K562 (cell line): Measurements from ENCODE around the gene ATF5. TPM values are rescaled to one million over a fixed set of nuclear protein-coding genes. Genes with fewer than 3 reads are reported as not detected.

Experiments used
- ATF1 ChIP-seq, 2 experiments: fragments of 450-650 bp in 1 of 2; IDR thresholded peaks; 2 replicates each; pipeline ENCODE4 v1.6.1; 2016; ENCODE audit warnings: missing compliant biosample characterization in 1 of 2, missing genetic modification characterization in 1 of 2
- FOXP1 ChIP-seq: sonication (generic); formaldehyde crosslinking; IDR thresholded peaks from 2 replicates; pipeline ENCODE4 v1.8.0; 2022; ENCODE audit warnings: mild to moderate bottlenecking, missing genetic modification reagents
- NR4A1 ChIP-seq, 2 experiments: fragments of 250-450 bp in 1 of 2; fragments of 450-650 bp in 1 of 2; sonication (Bioruptor Pico) in 1 of 2; IDR thresholded peaks; 2 replicates each; pipeline versions ENCODE4 v1.4.0 to v1.6.1; 2016 to 2020; ENCODE audit warnings: mild to moderate bottlenecking in 2 of 2, missing compliant biosample characterization in 1 of 2, missing genetic modification characterization in 1 of 2, moderate library complexity in 1 of 2
- NRF1 ChIP-seq, 2 experiments: fragments of 450-650 bp; IDR thresholded peaks in 1 of 2; conservative IDR thresholded peaks in 1 of 2; 2 replicates each; pipeline ENCODE4 v1.6.1; 2014; ENCODE audit warnings: mild to moderate bottlenecking in 2 of 2
- SP1 ChIP-seq: sonication (generic); formaldehyde crosslinking; IDR thresholded peaks from 2 replicates; pipeline ENCODE4 v1.8.1; 2022; ENCODE audit warnings: mild to moderate bottlenecking, missing genetic modification reagents
- U2AF1 ChIP-seq: fragments of 200-400 bp; formaldehyde crosslinking; optimal IDR thresholded peaks from 2 replicates; pipeline ENCODE3; 2017; ENCODE audit warnings: mild to moderate bottlenecking, low read depth, low read length, moderate library complexity
- ZNF766 ChIP-seq: fragments of 200-800 bp; sonication (Bioruptor generic); conservative IDR thresholded peaks from 2 replicates; pipeline ENCODE4 v1.6.1; 2016; ENCODE audit warnings: missing genetic modification characterization, missing compliant biosample characterization
- polyA plus RNA-seq, 8 experiments: library from polyadenylated mRNA; depleted of rRNA in 4 of 8; stranded (reverse) in 5 of 8; unstranded in 3 of 8; fragments of >200 nt; fragmentation: Nextera tagmentation in 2 of 8; fragmentation: Illumina TruSeq in 1 of 8; extraction: Ambion mirVana in 2 of 8; extraction: Trizol in 1 of 8; gene quantifications; 2 replicates each; pipeline versions ENCODE4 v1.2.1 to v1.2.3, GENCODE V29; 2011 to 2014; ENCODE audit warnings: inconsistent platforms in 1 of 8, missing spikeins in 1 of 8
- total RNA-seq, 7 experiments: library from RNA; depleted of rRNA in 6 of 7; stranded (reverse); fragments of >200 nt in 6 of 7; fragmentation: Illumina TruSeq in 2 of 7; extraction: Trizol in 2 of 7; gene quantifications; 2 replicates each; pipeline versions ENCODE4 v1.2.1 to v1.2.3, GENCODE V29; 2011 to 2021; ENCODE audit warnings: low replicate concordance in 1 of 7
- TF ChIP-seq, protein P1 (sequence below): sonication (generic); formaldehyde crosslinking; IDR thresholded peaks from 2 replicates; pipeline ENCODE4 v1.4.0; 2020; ENCODE audit warnings: mild to moderate bottlenecking, missing genetic modification reagents
- TF ChIP-seq, protein P2 (sequence below): IDR thresholded peaks from 3 replicates; pipeline ENCODE4 v1.6.1; 2011; ENCODE audit warnings: borderline replicate concordance, mild to moderate bottlenecking, moderate library complexity; ENCODE audit not compliant: insufficient read length; ENCODE audit errors: extremely low read depth
- TF ChIP-seq, protein P3 (sequence below): sonication (generic); formaldehyde crosslinking; IDR thresholded peaks from 2 replicates; pipeline ENCODE4 v1.8.0; 2022; ENCODE audit warnings: mild to moderate bottlenecking, missing genetic modification reagents

ATF5 gene
- total and polyA plus RNA-seq, 9 of the 15 experiments (the other 6 are each of a cell fraction or from before 2014, with no cell fraction given) = 3.0 to 57.6 (median 11.1) TPM

DNA sequence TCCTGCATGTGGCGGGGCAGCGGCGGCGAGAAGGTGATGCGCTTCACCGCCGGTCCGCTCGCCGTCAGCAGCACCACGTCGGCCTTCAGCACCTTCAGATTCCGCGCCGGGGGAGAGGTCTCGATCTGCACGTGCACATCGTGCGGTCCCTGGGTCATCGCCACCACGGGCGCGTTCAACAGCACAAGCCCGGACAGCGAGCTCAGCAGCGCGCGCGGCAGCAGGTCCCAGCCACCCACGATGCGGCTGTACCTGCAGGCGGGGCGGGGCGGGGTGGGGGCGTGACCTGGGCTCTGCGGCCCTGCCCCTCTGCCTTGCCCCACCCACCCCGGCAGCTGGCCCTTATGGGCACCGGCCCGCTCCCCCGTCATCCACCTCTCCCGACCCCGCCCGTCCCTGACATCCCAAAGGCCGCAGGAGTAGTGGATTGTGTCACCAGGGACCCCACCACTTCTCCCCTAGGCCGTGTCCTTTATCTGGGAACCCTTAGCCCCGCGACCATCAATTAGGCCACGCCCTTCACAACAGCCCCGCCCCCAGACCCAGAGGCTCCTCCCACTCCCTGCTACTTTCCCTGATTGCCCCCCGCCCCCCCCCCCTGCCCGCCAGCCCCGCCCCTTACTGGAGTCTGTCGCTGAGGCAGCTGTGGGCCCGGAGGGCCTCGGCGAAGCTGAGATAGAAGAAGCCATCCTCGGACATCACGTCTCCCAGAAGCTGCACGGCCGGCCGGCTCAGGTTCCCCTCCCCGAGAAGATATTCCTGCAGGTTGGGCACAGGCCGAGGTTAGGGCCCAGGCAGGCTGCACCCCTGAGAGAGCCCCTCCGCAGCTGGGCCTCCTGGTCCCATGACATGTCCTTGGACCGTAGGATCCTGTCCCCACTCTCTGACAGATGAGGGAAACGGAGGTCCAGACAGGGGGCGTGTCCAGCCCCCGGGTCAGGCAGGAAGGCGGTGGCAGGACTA, 38.4 kb upstream of the ATF5 start (continued):
- TF ChIP-seq NRF1 (conservative IDR thresholded peaks at IDR 0.05 in 1 of 2, IDR thresholded peaks at IDR 0.05 in 1 of 2) = peak; percentile 48 to 62; a peak in 3 of 4 replicates
- TF ChIP-seq U2AF1 = peak; percentile 22
- TF ChIP-seq, protein P1, sequence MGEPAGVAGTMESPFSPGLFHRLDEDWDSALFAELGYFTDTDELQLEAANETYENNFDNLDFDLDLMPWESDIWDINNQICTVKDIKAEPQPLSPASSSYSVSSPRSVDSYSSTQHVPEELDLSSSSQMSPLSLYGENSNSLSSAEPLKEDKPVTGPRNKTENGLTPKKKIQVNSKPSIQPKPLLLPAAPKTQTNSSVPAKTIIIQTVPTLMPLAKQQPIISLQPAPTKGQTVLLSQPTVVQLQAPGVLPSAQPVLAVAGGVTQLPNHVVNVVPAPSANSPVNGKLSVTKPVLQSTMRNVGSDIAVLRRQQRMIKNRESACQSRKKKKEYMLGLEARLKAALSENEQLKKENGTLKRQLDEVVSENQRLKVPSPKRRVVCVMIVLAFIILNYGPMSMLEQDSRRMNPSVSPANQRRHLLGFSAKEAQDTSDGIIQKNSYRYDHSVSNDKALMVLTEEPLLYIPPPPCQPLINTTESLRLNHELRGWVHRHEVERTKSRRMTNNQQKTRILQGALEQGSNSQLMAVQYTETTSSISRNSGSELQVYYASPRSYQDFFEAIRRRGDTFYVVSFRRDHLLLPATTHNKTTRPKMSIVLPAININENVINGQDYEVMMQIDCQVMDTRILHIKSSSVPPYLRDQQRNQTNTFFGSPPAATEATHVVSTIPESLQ = peak; percentile 42
- TF ChIP-seq FOXP1 (CRISPR knock-in tag) = 0 out of 2 replicates have a peak, but pooled peaks have one; percentile 63
- TF ChIP-seq, protein P2, sequence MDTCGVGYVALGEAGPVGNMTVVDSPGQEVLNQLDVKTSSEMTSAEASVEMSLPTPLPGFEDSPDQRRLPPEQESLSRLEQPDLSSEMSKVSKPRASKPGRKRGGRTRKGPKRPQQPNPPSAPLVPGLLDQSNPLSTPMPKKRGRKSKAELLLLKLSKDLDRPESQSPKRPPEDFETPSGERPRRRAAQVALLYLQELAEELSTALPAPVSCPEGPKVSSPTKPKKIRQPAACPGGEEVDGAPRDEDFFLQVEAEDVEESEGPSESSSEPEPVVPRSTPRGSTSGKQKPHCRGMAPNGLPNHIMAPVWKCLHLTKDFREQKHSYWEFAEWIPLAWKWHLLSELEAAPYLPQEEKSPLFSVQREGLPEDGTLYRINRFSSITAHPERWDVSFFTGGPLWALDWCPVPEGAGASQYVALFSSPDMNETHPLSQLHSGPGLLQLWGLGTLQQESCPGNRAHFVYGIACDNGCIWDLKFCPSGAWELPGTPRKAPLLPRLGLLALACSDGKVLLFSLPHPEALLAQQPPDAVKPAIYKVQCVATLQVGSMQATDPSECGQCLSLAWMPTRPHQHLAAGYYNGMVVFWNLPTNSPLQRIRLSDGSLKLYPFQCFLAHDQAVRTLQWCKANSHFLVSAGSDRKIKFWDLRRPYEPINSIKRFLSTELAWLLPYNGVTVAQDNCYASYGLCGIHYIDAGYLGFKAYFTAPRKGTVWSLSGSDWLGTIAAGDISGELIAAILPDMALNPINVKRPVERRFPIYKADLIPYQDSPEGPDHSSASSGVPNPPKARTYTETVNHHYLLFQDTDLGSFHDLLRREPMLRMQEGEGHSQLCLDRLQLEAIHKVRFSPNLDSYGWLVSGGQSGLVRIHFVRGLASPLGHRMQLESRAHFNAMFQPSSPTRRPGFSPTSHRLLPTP = peak; percentile 13
- no peak for TF ChIP-seq ATF1 (CRISPR knock-in tag; IDR thresholded peaks at IDR 0.05)
- peak; percentile 79 for TF ChIP-seq ATF1 (tag; IDR thresholded peaks at IDR 0.05)
- no peak for TF ChIP-seq ZNF766 (CRISPR knock-in tag)
- TF ChIP-seq, protein P3, sequence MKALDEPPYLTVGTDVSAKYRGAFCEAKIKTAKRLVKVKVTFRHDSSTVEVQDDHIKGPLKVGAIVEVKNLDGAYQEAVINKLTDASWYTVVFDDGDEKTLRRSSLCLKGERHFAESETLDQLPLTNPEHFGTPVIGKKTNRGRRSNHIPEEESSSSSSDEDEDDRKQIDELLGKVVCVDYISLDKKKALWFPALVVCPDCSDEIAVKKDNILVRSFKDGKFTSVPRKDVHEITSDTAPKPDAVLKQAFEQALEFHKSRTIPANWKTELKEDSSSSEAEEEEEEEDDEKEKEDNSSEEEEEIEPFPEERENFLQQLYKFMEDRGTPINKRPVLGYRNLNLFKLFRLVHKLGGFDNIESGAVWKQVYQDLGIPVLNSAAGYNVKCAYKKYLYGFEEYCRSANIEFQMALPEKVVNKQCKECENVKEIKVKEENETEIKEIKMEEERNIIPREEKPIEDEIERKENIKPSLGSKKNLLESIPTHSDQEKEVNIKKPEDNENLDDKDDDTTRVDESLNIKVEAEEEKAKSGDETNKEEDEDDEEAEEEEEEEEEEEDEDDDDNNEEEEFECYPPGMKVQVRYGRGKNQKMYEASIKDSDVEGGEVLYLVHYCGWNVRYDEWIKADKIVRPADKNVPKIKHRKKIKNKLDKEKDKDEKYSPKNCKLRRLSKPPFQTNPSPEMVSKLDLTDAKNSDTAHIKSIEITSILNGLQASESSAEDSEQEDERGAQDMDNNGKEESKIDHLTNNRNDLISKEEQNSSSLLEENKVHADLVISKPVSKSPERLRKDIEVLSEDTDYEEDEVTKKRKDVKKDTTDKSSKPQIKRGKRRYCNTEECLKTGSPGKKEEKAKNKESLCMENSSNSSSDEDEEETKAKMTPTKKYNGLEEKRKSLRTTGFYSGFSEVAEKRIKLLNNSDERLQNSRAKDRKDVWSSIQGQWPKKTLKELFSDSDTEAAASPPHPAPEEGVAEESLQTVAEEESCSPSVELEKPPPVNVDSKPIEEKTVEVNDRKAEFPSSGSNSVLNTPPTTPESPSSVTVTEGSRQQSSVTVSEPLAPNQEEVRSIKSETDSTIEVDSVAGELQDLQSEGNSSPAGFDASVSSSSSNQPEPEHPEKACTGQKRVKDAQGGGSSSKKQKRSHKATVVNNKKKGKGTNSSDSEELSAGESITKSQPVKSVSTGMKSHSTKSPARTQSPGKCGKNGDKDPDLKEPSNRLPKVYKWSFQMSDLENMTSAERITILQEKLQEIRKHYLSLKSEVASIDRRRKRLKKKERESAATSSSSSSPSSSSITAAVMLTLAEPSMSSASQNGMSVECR = peak; percentile 85
- peak; percentile 94 for TF ChIP-seq SP1 (CRISPR knock-in tag)
- TF ChIP-seq NR4A1 (CRISPR knock-in tag; IDR thresholded peaks at IDR 0.05) = no peak
- 0 out of 2 replicates have a peak, but pooled peaks have one; percentile 4 for TF ChIP-seq NR4A1 (tag; IDR thresholded peaks at IDR 0.05)
